HL-60 (cell line): ENCODE results near the gene HOXA7.

ENCODE experiments used
- DNase-seq, 2 experiments: peaks; one replicate each; pipeline ENCODE4 v3.0.0-alpha.2; 2010 to 2020; ENCODE audit warnings: low read depth in 1 of 2, low spot score in 1 of 2
- H3K27ac ChIP-seq: fragments of 250-450 bp; sonication (Bioruptor Pico); replicated peaks from 2 replicates; pipeline ENCODE4 v1.5.1; 2020; ENCODE audit warnings: mild to moderate bottlenecking, moderate library complexity
- H3K27me3 ChIP-seq: fragments of 250-450 bp; sonication (Bioruptor Pico); 2 replicates; pipeline ENCODE4 v1.5.1; 2021; ENCODE audit warnings: mild to moderate bottlenecking, moderate library complexity; ENCODE audit not compliant: insufficient read depth, poor library complexity, severe bottlenecking
- H3K4me3 ChIP-seq: replicated peaks from 2 replicates; pipeline ENCODE4 v1.5.1; 2011; ENCODE audit warnings: mild to moderate bottlenecking, control low read depth, low read length; ENCODE audit not compliant: insufficient read depth
- GABPA ChIP-seq: IDR thresholded peaks from 2 replicates; pipeline ENCODE4 v1.6.1; 2012; ENCODE audit warnings: low read depth
- POLR2AphosphoS5 ChIP-seq: IDR thresholded peaks from 2 replicates; pipeline ENCODE4 v1.6.1; 2012; ENCODE audit warnings: low read depth
- SPI1 ChIP-seq: IDR thresholded peaks from 2 replicates; pipeline ENCODE4 v1.6.1; 2012; ENCODE audit warnings: low read depth, mild to moderate bottlenecking, borderline replicate concordance
- TF ChIP-seq, protein P1 (sequence below): IDR thresholded peaks from one replicate; pipeline ENCODE4 v1.5.1; 2011; ENCODE audit warnings: low read length, control low read depth, inconsistent platforms; ENCODE audit not compliant: insufficient read depth
- TF ChIP-seq, protein P2 (sequence below): IDR thresholded peaks from 2 replicates; pipeline ENCODE4 v1.6.1; 2012; ENCODE audit warnings: low read depth; ENCODE audit not compliant: insufficient replicate concordance

Gene HOXA7

GRCh38 chr7:27189295-27189996, 33.0 kb upstream of the HOXA7 start:
- no peak for DNase-seq
- Histone ChIP-seq H3K4me3 (no peak overlapping the region), H3K27me3 (peaks cover 60% of the 10 kb centered on the region), H3K27ac (no peak overlapping the region)
- TF ChIP-seq, protein P1, sequence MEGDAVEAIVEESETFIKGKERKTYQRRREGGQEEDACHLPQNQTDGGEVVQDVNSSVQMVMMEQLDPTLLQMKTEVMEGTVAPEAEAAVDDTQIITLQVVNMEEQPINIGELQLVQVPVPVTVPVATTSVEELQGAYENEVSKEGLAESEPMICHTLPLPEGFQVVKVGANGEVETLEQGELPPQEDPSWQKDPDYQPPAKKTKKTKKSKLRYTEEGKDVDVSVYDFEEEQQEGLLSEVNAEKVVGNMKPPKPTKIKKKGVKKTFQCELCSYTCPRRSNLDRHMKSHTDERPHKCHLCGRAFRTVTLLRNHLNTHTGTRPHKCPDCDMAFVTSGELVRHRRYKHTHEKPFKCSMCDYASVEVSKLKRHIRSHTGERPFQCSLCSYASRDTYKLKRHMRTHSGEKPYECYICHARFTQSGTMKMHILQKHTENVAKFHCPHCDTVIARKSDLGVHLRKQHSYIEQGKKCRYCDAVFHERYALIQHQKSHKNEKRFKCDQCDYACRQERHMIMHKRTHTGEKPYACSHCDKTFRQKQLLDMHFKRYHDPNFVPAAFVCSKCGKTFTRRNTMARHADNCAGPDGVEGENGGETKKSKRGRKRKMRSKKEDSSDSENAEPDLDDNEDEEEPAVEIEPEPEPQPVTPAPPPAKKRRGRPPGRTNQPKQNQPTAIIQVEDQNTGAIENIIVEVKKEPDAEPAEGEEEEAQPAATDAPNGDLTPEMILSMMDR, result no peak
- TF ChIP-seq, protein P2, sequence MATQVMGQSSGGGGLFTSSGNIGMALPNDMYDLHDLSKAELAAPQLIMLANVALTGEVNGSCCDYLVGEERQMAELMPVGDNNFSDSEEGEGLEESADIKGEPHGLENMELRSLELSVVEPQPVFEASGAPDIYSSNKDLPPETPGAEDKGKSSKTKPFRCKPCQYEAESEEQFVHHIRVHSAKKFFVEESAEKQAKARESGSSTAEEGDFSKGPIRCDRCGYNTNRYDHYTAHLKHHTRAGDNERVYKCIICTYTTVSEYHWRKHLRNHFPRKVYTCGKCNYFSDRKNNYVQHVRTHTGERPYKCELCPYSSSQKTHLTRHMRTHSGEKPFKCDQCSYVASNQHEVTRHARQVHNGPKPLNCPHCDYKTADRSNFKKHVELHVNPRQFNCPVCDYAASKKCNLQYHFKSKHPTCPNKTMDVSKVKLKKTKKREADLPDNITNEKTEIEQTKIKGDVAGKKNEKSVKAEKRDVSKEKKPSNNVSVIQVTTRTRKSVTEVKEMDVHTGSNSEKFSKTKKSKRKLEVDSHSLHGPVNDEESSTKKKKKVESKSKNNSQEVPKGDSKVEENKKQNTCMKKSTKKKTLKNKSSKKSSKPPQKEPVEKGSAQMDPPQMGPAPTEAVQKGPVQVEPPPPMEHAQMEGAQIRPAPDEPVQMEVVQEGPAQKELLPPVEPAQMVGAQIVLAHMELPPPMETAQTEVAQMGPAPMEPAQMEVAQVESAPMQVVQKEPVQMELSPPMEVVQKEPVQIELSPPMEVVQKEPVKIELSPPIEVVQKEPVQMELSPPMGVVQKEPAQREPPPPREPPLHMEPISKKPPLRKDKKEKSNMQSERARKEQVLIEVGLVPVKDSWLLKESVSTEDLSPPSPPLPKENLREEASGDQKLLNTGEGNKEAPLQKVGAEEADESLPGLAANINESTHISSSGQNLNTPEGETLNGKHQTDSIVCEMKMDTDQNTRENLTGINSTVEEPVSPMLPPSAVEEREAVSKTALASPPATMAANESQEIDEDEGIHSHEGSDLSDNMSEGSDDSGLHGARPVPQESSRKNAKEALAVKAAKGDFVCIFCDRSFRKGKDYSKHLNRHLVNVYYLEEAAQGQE, result no peak
- TF ChIP-seq SPI1 (no peak), GABPA (no peak), POLR2AphosphoS5 (no peak)

DNA sequence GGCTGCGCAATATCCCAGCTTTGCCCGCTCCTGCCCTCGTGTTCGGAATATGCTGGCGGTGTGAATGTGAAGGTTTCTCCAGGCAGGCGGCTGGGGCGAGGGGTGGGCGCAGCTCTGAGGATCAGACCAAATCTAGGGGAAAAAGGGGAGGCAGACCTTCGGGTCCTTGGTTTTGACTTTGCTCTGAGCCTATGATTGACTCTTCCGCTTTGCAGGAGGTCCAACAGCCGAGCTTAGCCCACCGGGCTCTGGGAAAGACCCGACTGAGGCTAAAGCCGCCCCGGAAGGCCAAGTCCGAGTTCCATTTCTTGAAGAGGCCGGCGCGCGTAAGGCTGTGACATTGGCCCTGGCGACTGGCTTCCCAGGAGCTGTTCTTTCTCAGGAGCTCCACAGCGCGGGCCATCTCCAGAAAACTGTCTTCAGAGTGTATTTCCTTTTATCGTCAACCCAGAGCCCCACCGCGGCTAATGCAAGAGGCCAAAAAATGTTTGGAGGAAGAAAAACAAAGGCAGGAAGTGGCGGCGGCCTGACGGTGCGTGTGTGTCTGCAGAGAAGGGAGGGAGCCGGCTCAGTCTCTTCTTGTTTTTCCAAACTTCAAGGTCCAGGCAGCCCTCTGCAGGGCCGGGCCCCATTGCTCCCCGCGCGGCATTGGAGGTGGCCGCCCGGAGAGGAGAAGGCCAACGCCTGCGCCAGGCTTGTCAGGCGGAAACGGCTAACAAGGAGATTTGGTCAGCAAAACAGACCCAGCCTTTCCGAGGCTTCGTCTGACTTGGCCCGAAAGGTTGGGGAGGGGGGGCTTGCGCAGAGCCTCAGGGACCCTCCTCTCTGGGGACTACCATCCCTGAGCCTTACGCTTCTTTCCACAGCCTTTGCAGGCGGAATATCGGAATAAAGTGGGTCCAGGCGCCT, 32.2 kb upstream of the HOXA7 start:
- DNase-seq, result peak in 1 of 2 experiments; percentile 73
- Histone ChIP-seq H3K27ac (no peak overlapping the region), H3K4me3 (no peak overlapping the region), H3K27me3 (peaks cover 58% of the 10 kb centered on the region)
- TF ChIP-seq, protein P1, result no peak
- peak; percentile 51; the same call in 1 of the 2 replicates for TF ChIP-seq SPI1

DNA sequence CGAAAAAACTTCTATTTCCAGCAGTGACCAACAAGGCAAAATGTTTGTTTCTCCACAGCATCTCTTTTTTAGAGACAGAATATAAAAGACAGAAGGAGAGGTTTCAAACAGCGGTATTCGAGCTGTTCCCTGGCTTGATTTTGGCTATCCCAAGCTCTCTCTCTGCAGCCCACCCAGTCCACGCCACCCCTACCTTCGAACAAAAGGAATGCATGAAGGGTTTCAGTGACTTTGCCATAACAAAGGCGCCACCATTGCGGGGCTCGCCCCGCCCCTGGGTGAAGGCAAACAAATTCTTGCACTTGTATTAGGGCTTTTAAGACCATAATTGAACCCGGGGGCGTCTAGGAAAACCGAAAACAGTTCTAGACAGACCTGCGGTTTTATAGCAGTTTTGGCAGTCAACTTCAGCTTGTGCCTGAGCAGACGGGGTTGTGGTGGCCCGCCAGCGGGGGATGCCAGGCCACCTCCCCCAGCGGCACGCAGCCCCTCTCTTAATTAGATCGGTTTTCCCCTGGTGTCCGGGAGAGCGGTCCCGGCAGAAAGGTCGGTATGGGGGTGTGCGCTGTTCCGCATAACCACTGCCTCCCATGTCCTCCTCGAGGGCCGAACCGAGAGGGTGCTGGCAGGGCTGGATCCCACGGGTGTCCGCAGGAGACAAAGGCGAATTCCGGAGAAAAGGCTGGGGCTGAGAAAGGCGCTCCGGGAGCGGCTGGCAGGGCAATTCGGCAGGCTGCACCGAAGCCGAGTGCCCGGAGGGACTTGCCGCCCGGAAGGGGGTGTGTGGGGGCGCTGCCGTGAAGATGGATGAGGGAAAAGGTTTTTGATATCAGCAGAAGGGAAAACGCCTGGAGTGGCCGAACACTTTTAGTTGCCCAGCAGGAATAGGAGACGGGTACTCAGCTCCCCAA, 31.3 kb upstream of the HOXA7 start:
- no peak for TF ChIP-seq SPI1
- TF ChIP-seq, protein P2, result no peak
- TF ChIP-seq GABPA, result no peak
- TF ChIP-seq POLR2AphosphoS5, result no peak
- TF ChIP-seq, protein P1, result no peak
- Histone ChIP-seq H3K27me3 (peaks cover 58% of the 10 kb centered on the region), H3K27ac (no peak overlapping the region), H3K4me3 (no peak overlapping the region)
- no peak for DNase-seq
